HG03196 (cell line): ENCODE results near the gene PVALB.
A peak's percentile ranks its signal among the peaks of the same experiment; 100 is the strongest.

ENCODE experiments used
- ATAC-seq: cut with Tn5 transposase; IDR thresholded peaks from one replicate; pipeline ENCODE4 v1.9.1; 2021; ENCODE audit not compliant: unreplicated experiment

The PVALB gene

GRCh38 chr22:36775586-36775963 lies 41.3 kb downstream of the PVALB start:
- ATAC-seq = peak; percentile 14

- no peak for ATAC-seq
Observed at GRCh38 chr22:36773935-36774334, 42.9 kb downstream of the PVALB start.

GRCh38 chr22:36772451-36772850 lies 44.4 kb downstream of the PVALB start:
- ATAC-seq = no peak

DNA sequence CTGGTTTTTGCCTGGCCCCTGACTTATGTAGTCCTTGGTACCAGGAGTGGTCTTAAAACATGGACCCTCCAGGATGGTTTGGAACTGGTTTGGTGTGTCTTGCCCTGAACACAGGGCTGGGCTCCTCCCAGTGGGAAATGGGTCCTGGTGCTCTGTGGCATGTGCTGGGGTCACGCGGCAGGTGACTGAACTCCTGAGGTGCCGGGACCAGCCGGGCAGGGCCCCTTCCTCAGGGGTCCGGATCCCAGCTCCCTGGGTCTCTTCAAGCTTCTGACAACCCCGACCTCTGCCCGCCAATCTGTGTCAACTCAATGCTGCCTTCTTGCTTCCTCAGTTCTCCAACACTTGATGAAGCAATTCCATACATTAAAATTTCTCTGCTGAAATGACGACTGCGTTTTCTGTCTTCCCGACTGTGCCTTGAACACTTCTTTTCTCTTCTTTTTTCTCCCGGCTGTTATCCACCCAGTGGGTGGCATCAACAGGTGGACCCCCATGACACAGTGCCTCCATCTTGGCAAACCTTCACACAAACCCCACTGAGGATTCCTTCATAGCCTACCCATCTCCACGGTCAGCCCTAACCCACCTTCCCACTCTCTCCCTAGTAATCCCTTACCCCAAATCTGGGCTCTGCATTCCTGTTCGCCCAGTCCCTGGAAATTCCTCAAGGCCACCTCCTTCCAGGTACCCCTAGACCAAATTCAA lies 45.3 kb downstream of the PVALB start:
- ATAC-seq = no peak

DNA sequence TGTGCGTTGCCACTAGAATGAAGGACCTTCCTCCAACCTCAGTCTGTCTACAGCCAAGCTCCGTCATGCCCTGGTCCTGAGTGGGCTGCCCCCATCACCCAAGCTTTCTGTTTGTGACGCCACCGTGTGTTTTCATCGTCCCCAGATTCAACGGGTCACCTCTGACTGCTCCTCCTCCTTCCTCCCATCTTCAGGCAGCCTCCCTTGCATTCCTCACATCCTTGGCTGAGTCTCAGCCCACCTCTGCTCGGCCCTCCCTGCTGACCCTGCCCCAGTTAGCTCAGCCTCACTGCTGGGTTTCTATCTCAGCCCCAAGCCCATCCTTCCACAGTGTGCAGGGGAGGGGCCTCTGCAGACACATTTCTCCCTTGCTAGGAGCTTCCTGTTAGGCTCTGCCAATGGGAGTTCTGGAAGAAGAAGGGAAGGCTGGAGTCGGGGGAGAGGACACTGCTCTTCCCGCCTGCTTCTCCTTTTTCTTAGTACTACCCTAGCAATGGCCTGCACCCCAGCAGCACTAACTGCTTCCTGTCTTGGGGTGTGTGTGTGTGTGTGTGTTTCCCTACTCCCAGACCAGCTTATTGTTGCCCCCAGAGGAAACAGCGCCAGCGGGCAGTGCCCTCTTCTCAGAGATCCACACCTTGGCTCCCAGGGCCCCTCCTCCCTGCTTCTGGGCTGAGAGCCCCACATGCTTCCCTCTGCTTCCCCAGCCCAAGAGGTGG lies 46.2 kb downstream of the PVALB start:
- no peak for ATAC-seq

- no peak for ATAC-seq
Observed at GRCh38 chr22:36769541-36770512, 47.0 kb downstream of the PVALB start.

DNA sequence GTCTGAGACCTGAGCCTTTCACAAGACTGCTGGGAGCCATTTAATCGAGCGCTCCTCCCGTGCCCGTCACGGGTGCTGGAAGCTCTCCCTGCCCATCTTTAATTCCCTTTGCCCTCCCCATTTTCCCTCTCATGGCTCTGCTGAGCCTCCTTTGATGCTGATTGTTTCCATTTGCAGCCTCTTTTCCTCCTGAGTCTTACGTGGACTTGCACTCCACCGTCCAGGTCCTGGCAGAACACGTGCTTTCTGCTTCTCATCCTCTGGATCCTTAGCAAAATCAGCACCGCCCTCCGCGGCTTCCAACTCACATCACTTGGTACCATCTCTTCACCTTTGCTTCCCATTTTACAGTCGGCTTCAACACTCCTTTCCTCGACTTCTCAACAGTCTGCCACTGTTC lies 48.2 kb downstream of the PVALB start:
- no peak for ATAC-seq

DNA sequence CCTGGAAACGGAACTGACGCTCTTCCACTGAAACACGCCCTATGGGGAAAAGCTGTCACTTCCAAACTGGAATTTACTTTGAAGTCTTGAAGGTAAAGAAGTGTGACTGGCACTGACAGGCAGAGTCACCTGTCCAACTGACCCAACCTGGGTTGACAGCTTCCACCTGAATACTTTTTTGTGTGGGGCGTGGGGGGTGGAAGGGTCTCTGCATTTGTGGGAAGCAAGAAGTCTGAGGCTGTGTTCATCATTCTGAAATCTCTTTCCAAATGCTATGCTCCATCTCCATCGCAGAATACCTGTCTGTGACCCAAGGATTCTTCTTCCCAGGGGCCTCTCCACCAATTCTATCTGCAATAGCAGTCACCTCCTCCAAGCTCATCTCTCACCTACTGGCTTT lies 48.7 kb downstream of the PVALB start:
- ATAC-seq = no peak

DNA sequence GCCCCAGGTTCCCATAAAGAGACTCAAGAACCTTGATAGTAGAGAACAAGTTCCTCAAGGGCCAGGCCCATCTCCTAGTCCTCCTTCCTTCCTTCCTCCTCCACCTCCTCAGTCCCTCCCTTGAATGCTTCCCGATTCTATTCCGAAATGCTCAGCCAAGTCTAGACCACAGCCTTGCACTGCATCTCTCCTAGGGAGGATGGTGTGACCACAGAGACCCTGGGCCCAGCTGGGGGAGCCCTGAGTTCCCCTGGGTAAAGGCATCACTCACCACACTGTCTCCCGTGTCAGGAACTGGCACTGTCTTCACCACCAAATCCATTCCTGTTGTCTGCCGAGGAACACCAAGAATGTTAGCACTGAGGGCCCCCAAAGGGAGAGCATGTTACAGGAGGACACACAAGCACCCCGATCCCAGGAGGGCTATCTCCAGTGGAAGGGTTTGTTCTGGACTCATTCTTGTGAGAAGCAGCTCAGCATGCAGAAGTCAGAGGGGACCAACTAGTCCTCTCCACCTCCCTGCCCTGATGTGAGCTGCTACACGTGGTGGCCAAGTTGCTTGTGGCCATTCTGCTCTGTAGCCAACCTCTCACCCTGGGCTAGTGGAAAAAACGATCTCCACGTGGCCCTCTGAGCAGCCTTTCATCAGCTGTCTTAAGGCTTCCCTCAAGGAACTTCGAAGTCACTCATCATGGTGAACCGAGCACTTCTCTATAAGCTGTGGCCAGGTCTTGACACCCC lies 49.6 kb downstream of the PVALB start:
- no peak for ATAC-seq

DNA sequence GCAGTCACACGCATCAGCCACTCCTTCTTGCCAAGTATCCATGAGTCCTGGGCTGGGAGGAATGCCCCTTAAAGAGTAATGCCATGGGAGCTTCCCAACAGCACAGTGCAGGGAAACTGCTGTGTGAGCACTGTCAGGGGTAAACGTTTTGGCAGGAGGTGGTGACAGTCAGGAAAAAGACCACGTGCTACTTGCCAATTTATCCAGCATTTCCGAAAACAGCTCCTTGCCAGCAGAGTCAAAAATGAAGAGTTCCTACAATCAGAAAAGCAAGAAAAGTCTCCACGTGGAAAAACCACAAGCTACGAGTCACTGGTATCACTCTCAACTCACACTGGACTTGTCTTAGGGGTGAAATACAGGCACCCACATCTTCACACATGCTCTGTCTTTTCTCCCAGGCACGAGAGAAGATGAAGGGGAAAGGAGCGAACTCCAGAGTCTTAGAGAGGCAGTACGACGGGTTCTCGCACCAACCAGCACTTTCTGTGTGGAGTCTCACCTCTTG lies 50.8 kb downstream of the PVALB start:
- ATAC-seq = no peak

GRCh38 chr22:36765131-36765942 lies 51.5 kb downstream of the PVALB start:
- ATAC-seq = no peak

GRCh38 chr22:36764641-36765040 lies 52.2 kb downstream of the PVALB start:
- no peak for ATAC-seq

- ATAC-seq = no peak
Observed at GRCh38 chr22:36764060-36764459, 52.8 kb downstream of the PVALB start.

DNA sequence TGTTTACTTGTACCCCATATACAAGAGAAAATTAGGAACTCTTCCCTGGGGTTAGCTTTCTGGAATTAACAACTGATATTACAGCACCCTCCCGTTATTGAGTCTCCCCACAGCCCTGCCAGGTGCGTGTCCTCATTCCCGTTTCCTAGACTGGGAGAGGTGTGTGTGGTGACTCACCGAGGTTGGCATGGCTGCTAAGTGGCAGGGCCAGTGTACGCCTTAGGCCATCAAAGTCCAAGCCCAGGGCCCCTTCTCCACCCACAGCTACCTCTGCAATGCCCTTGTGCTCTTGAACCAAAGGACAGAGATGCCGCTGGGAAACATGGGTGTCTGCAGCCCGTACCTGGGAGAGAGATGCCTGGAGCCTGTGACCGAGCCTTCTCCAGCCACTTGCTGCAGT lies 53.3 kb downstream of the PVALB start:
- no peak for ATAC-seq

DNA sequence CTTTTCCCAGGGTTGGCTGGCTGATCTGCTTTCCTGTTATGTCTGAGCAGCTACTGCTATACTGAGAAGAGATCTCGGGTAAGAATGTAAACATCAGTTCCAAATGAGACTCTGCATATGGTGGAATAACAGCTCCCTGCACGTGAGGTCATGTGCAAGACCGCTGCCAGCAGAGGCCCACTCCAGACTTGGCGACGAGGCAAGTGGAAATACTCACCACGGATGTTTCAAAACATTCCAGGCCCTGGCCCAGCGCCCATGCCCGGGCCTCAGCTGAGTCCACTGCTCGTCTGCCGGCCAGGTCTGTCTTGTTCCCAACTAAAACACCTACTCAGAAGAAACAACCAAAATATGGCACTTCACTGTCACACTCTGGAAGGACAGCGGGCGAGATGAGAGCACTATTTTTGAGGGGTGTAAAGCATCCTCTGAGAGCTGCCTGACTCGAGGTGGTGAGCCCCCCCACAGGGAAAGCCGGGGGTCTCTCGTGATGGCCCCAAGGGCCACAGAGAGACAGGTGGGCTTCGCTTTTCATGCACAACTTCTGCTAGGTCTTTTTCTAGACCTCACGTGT lies 54.1 kb downstream of the PVALB start:
- ATAC-seq = no peak

DNA sequence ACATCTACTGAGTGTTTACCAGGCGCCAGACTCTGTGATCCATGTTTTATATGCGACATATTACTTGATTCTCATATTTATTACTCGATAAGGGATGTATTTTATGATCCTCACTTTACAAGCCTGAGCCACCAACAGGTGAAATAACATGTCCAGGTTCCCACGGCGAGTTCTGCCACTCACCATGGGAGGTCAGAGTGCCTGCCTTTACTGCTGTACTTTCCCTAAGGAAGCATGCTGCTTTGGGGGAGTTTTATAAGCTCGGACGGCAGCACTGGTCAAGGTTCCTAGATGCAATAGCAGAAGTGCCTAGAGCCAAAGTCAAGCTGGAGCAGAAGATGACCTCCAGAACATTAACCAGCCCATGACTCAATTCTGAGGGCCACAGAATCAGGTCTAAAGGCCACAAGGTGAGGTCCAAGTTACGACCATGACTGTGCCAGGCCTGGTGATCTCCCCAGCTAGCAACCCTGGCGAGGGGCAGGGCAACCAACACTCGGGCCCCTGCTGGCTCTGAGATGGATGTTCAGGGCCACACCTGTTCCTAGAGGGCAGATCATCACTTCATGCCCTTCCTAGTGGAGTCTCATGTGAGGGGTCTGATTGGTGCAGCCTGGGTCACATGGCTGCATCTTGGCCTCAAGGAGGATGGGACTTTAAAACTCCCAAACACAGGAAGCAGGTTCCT lies 55.1 kb downstream of the PVALB start:
- no peak for ATAC-seq

GRCh38 chr22:36760786-36761185 lies 56.0 kb downstream of the PVALB start:
- ATAC-seq = no peak

GRCh38 chr22:36759481-36760159 lies 57.2 kb downstream of the PVALB start:
- ATAC-seq = no peak
